Adrenal gland (tissue), 5 donors: ENCODE measurements around the gene NTF3.

Source experiments
- POLR2A ChIP-seq, 2 donors: fragments of 450-650 bp; IDR thresholded peaks; one replicate each; pipeline ENCODE4 v1.6.1; 2017; ENCODE audit warnings: antibody characterized with exemption in 2 of 2, mild to moderate bottlenecking in 2 of 2, moderate library complexity in 1 of 2
- TF ChIP-seq, protein P1 (sequence below), 6 experiments: fragments of 450-650 bp in 4 of 6; fragments of 200-600 bp in 2 of 6; sonication (generic) in 1 of 6; IDR thresholded peaks; 1 replicate in 5 of 6; 2 replicates in 1 of 6; pipeline versions ENCODE4 v1.5.1 to v1.8.0; 2016 to 2021; ENCODE audit warnings: antibody characterized with exemption in 6 of 6, mild to moderate bottlenecking in 2 of 6, moderate library complexity in 1 of 6
- donor health status: DM: no; HTN: no; CAD: no.

DNA sequence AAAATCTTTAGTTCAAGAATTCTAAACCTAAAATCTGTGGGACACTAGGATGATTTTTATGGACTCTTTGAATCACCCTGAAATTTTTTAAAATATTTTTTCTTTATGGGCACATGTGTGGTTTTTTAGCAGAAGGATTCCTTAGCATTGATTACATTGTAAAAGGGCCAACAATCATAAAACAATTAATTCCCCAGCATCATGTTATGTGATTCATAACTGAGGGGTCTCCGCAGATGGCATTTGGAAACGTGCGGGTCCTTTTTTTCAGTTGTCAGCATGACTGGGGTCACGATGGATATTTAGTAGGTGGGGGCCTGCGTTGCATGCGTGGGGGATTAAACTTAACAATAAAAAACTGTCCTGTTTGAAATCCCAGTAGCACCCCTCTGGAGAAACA lies 52.5 kb downstream of the NTF3 start:
- TF ChIP-seq, protein P1, sequence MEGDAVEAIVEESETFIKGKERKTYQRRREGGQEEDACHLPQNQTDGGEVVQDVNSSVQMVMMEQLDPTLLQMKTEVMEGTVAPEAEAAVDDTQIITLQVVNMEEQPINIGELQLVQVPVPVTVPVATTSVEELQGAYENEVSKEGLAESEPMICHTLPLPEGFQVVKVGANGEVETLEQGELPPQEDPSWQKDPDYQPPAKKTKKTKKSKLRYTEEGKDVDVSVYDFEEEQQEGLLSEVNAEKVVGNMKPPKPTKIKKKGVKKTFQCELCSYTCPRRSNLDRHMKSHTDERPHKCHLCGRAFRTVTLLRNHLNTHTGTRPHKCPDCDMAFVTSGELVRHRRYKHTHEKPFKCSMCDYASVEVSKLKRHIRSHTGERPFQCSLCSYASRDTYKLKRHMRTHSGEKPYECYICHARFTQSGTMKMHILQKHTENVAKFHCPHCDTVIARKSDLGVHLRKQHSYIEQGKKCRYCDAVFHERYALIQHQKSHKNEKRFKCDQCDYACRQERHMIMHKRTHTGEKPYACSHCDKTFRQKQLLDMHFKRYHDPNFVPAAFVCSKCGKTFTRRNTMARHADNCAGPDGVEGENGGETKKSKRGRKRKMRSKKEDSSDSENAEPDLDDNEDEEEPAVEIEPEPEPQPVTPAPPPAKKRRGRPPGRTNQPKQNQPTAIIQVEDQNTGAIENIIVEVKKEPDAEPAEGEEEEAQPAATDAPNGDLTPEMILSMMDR (IDR thresholded peaks at IDR 0.05), result no peak
- no peak for TF ChIP-seq POLR2A (IDR thresholded peaks at IDR 0.05)
